ENCODE data around the gene TTBK1. TPM values are rescaled to one million over a fixed set of nuclear protein-coding genes. Genes with fewer than 3 reads are reported as not detected.

Gene TTBK1
- total and polyA plus RNA-seq, 10 donors: 0.05 to 0.32 (median 0.09) TPM; not detected in 1

- DNase-seq: no peak
- no peak overlapping the region for H3K4me3 ChIP-seq
- WGBS, 5 donors: 75 to 86% (median 81%) methylated on average over 21 to 32 of the region's 32 CpGs
- H3K27ac ChIP-seq: no peak overlapping the region
- peaks cover 0 to 68% (median 29%) of the 10 kb centered on the region in 7 donors for H3K27me3 ChIP-seq (replicated peaks in 1 of 7)
- H3K4me1 ChIP-seq: peaks cover 0 to 16% (median 5%) of the 10 kb centered on the region in 6 donors
- no peaks in the 10 kb centered on the region for H3K9me3 ChIP-seq
- TF ChIP-seq, protein P1, sequence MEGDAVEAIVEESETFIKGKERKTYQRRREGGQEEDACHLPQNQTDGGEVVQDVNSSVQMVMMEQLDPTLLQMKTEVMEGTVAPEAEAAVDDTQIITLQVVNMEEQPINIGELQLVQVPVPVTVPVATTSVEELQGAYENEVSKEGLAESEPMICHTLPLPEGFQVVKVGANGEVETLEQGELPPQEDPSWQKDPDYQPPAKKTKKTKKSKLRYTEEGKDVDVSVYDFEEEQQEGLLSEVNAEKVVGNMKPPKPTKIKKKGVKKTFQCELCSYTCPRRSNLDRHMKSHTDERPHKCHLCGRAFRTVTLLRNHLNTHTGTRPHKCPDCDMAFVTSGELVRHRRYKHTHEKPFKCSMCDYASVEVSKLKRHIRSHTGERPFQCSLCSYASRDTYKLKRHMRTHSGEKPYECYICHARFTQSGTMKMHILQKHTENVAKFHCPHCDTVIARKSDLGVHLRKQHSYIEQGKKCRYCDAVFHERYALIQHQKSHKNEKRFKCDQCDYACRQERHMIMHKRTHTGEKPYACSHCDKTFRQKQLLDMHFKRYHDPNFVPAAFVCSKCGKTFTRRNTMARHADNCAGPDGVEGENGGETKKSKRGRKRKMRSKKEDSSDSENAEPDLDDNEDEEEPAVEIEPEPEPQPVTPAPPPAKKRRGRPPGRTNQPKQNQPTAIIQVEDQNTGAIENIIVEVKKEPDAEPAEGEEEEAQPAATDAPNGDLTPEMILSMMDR (IDR thresholded peaks at IDR 0.05 in 8 of 11, conservative IDR thresholded peaks at IDR 0.05 in 3 of 11): no peak
- no peak for TF ChIP-seq POLR2A (IDR thresholded peaks at IDR 0.05)
- no peak for TF ChIP-seq POLR2AphosphoS5 (IDR thresholded peaks at IDR 0.05)
- intact Hi-C loops (cut with DNase I; ENCODE audit: low total_unique reads): no loop called here
- H3K36me3 ChIP-seq: no peaks in the 10 kb centered on the region
Observed at GRCh38 chr6:43282636-43283513, 39.6 kb downstream of the TTBK1 start.

DNA sequence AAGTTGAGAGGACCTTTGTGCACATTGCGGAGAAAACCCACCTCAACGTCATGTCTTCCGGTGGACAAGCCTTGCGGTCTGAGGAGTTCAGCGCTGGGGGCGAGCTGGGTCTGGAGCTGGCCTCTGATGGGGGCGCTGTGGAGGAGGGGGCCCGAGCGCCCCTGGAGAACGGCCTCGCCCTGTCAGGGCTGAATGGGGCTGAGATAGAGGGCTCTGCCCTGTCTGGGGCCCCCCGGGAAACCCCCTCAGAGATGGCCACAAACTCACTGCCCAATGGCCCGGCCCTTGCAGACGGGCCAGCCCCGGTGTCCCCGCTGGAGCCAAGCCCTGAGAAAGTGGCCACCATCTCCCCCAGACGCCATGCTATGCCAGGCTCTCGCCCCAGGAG lies 40.2 kb downstream of the TTBK1 start:
- H3K27me3 ChIP-seq (replicated peaks in 1 of 7): peaks cover 0 to 63% (median 29%) of the 10 kb centered on the region in 7 donors

DNA sequence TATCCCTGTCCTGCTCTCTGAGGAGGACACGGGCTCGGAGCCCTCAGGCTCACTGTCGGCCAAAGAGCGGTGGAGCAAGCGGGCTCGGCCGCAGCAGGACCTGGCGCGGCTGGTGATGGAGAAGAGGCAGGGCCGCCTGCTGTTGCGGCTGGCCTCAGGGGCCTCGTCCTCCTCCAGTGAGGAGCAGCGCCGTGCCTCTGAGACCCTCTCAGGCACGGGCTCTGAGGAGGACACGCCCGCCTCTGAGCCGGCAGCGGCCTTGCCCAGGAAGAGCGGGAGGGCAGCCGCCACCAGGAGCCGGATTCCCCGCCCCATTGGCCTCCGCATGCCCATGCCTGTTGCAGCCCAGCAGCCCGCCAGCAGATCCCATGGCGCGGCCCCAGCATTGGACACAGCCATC lies 40.6 kb downstream of the TTBK1 start:
- no peak overlapping the region for H3K27ac ChIP-seq
- peaks cover 0 to 63% (median 29%) of the 10 kb centered on the region in 7 donors for H3K27me3 ChIP-seq (replicated peaks in 1 of 7)
- H3K4me3 ChIP-seq: no peak overlapping the region
- DNase-seq: no peak
- H3K4me1 ChIP-seq: peaks cover 0 to 16% (median 5%) of the 10 kb centered on the region in 6 donors
- TF ChIP-seq POLR2AphosphoS5 (IDR thresholded peaks at IDR 0.05) (no peak), POLR2A (IDR thresholded peaks at IDR 0.05) (no peak)
- TF ChIP-seq, protein P1 (IDR thresholded peaks at IDR 0.05 in 8 of 11, conservative IDR thresholded peaks at IDR 0.05 in 3 of 11): no peak
- intact Hi-C loops (cut with DNase I; ENCODE audit: low total_unique reads): no loop called here
- H3K36me3 ChIP-seq: no peaks in the 10 kb centered on the region
- 80 to 91% (median 88%) methylated on average over 2 to 27 of the region's 27 CpGs for WGBS, 5 donors
- no peaks in the 10 kb centered on the region for H3K9me3 ChIP-seq

More for the DNA sequence above, 40.2 kb downstream of the TTBK1 start:
- H3K9me3 ChIP-seq: no peaks in the 10 kb centered on the region
- intact Hi-C loops (cut with DNase I; ENCODE audit: low total_unique reads): no loop called here
- 83 to 95% (median 93%) methylated on average over 11 to 18 of the region's 18 CpGs for WGBS, 5 donors
- H3K27ac ChIP-seq: no peak overlapping the region
- no peaks in the 10 kb centered on the region for H3K36me3 ChIP-seq
- DNase-seq: no peak
- H3K4me1 ChIP-seq: peaks cover 0 to 16% (median 5%) of the 10 kb centered on the region in 6 donors
- no peak overlapping the region for H3K4me3 ChIP-seq
- TF ChIP-seq POLR2AphosphoS5 (IDR thresholded peaks at IDR 0.05) (no peak), POLR2A (IDR thresholded peaks at IDR 0.05) (no peak)
- TF ChIP-seq, protein P1 (IDR thresholded peaks at IDR 0.05 in 8 of 11, conservative IDR thresholded peaks at IDR 0.05 in 3 of 11): no peak
